Prostate gland (tissue), 2 donors: ENCODE results near the gene IGSF9. TPM values are rescaled to one million over a fixed set of nuclear protein-coding genes. Genes with fewer than 3 reads are reported as not detected.

Source experiments
- DNase-seq: peaks from one replicate; pipeline ENCODE4 v3.0.0-alpha.2; 2019; ENCODE audit warnings: low spot score
- H3K27ac ChIP-seq, 2 donors: fragments of 200-600 bp; sonication (generic); 2 replicates each; pipeline ENCODE4 v1.5.1; 2017 to 2019
- H3K27me3 ChIP-seq: fragments of 200-600 bp; sonication (generic); replicated peaks from 2 replicates; pipeline ENCODE4 v1.5.1; 2019; ENCODE audit not compliant: insufficient read depth
- H3K36me3 ChIP-seq, 2 donors: fragments of 200-600 bp; sonication (generic); 1 replicate in 1 of 2; 2 replicates in 1 of 2; pipeline versions ENCODE4 v1.5.1 to v1.8.1; 2017 to 2019
- H3K4me1 ChIP-seq: fragments of 200-600 bp; sonication (generic); replicated peaks from 2 replicates; pipeline ENCODE4 v1.5.1; 2019
- H3K4me3 ChIP-seq, 2 donors: fragments of 200-600 bp; sonication (generic); 2 replicates each; pipeline ENCODE4 v1.5.1; 2017 to 2019
- H3K9me3 ChIP-seq: fragments of 200-600 bp; sonication (generic); 2 replicates; pipeline ENCODE4 v1.5.1; 2017
- CTCF ChIP-seq, 4 experiments: fragments of 200-600 bp in 2 of 4; fragments of 450-650 bp in 2 of 4; sonication (generic) in 2 of 4; IDR thresholded peaks; 1 replicate in 3 of 4; 2 replicates in 1 of 4; pipeline ENCODE4 v1.5.1; 2016 to 2019; ENCODE audit warnings: antibody characterized with exemption in 4 of 4, mild to moderate bottlenecking in 2 of 4, moderate library complexity in 2 of 4
- POLR2A ChIP-seq: fragments of 450-650 bp; IDR thresholded peaks from one replicate; pipeline ENCODE4 v1.6.1; 2016; ENCODE audit warnings: antibody characterized with exemption, mild to moderate bottlenecking
- POLR2AphosphoS5 ChIP-seq: sonication (generic); formaldehyde crosslinking; IDR thresholded peaks from one replicate; pipeline ENCODE4 v1.6.1; 2017; ENCODE audit warnings: antibody characterized with exemption
- WGBS: methylation state at CpG from one replicate; pipeline ENCODE4 v1.1.5; 2018; 5-methylcytosine and 5-hydroxymethylcytosine counted together
- intact Hi-C: fragments of 100-400 bp; cut with DNase I; formaldehyde crosslinking; loops from one replicate; pipeline ENCODE4 v1.14.2; 2022
- total RNA-seq, 2 donors: library from RNA; depleted of rRNA; stranded (reverse); fragments of >200 nt; gene quantifications; one replicate each; pipeline ENCODE4 v1.1.0, GENCODE V29; 2016

The IGSF9 gene
- total RNA-seq, 2 donors from 2014 or later = 7.6 to 17.3 TPM

- DNase-seq = no peak
- Histone ChIP-seq H3K27me3 (no peaks in the 10 kb centered on the region), H3K9me3 (no peaks in the 10 kb centered on the region), H3K36me3 (no peaks in the 10 kb centered on the region), H3K4me3 (no peak overlapping the region), H3K4me1 (no peaks in the 10 kb centered on the region), H3K27ac (no peak overlapping the region)
- 50% methylated on average over 3 of the region's 3 CpGs for WGBS
- intact Hi-C loops = no loop called here
- TF ChIP-seq CTCF (IDR thresholded peaks at IDR 0.05) (no peak), POLR2A (no peak), POLR2AphosphoS5 (no peak)
Measured at GRCh38 chr1:159955456-159955855, 10.0 kb upstream of the IGSF9 start.

GRCh38 chr1:159953536-159954515, 8.4 kb upstream of the IGSF9 start, which contains the start of gene SLAMF9:
SLAMF9 (minus strand) TSS chr1:159954237; CDS start chr1:159954137, 100 bp downstream.
- Histone ChIP-seq H3K9me3 (no peaks in the 10 kb centered on the region), H3K27me3 (no peaks in the 10 kb centered on the region), H3K4me3 (no peak within 1 kb of the TSS), H3K4me1 (peaks cover 10% of the 10 kb centered on the region), H3K27ac (no peak within 1 kb of the TSS), H3K36me3 (no peaks in the 10 kb centered on the region)
- no peak for DNase-seq
- WGBS = 80% methylated on average over 11 of the region's 11 CpGs
- intact Hi-C loops = no loop called here
- no peak for TF ChIP-seq POLR2A
- no peak for TF ChIP-seq POLR2AphosphoS5
- no peak for TF ChIP-seq CTCF (IDR thresholded peaks at IDR 0.05)

- H3K4me1 ChIP-seq = peaks cover 10% of the 10 kb centered on the region
- H3K4me3 ChIP-seq = no peak overlapping the region
- H3K27ac ChIP-seq = no peak overlapping the region
- no peaks in the 10 kb centered on the region for H3K36me3 ChIP-seq
- intact Hi-C loops = no loop called here
- TF ChIP-seq POLR2AphosphoS5 (no peak), CTCF (IDR thresholded peaks at IDR 0.05) (no peak), POLR2A (no peak)
- WGBS = 87% methylated on average over 5 of the region's 5 CpGs
- no peaks in the 10 kb centered on the region for H3K27me3 ChIP-seq
- no peak for DNase-seq
- H3K9me3 ChIP-seq = no peaks in the 10 kb centered on the region
Measured at GRCh38 chr1:159952932-159953331, 7.5 kb upstream of the IGSF9 start.

GRCh38 chr1:159951551-159951950, 6.1 kb upstream of the IGSF9 start:
- no peaks in the 10 kb centered on the region for H3K36me3 ChIP-seq
- no peak for TF ChIP-seq POLR2A
- TF ChIP-seq POLR2AphosphoS5 = no peak
- no peak for TF ChIP-seq CTCF (IDR thresholded peaks at IDR 0.05)
- peaks cover 10% of the 10 kb centered on the region for H3K4me1 ChIP-seq
- intact Hi-C loops = no loop called here
- H3K4me3 ChIP-seq = no peak overlapping the region
- no peak for DNase-seq
- H3K27me3 ChIP-seq = no peaks in the 10 kb centered on the region
- H3K9me3 ChIP-seq = no peaks in the 10 kb centered on the region
- no peak overlapping the region for H3K27ac ChIP-seq
- WGBS = 91% methylated on average over 1 of the region's 1 CpG
